GM21619 (cell line): ENCODE data around the gene RFPL1.
"Not testable (repeated sequence)": the region's sequence is repeated elsewhere in the genome, so short reads cannot be mapped to it uniquely, and the experiment has no call there.

Experiments
- ATAC-seq: cut with Tn5 transposase; IDR thresholded peaks from one replicate; pipeline ENCODE4 v1.9.1; 2021; ENCODE audit not compliant: unreplicated experiment

RFPL1 gene

GRCh38 chr22:29478326-29479276, 40.2 kb downstream of the RFPL1 start:
- no peak for ATAC-seq

- ATAC-seq = no peak
These were observed 41.3 kb downstream of the RFPL1 start, which contains the start of gene NEFH for GRCh38 chr22:29479417-29480261. NEFH (plus strand) TSS chr22:29480218; CDS start chr22:29480263, 45 bp downstream.

GRCh38 chr22:29480262-29480511, 41.8 kb downstream of the RFPL1 start:
- ATAC-seq = no peak

GRCh38 chr22:29480512-29481264, 42.3 kb downstream of the RFPL1 start:
- ATAC-seq = no peak

GRCh38 chr22:29481265-29482000, 43.0 kb downstream of the RFPL1 start:
- no peak for ATAC-seq

GRCh38 chr22:29482253-29482652, 43.9 kb downstream of the RFPL1 start:
- ATAC-seq = no peak

GRCh38 chr22:29482726-29483125, 44.3 kb downstream of the RFPL1 start:
- ATAC-seq = no peak

GRCh38 chr22:29483254-29483653, 44.9 kb downstream of the RFPL1 start:
- ATAC-seq = no peak

GRCh38 chr22:29484642-29485041, 46.3 kb downstream of the RFPL1 start:
- ATAC-seq = no peak

GRCh38 chr22:29485448-29485847, 47.1 kb downstream of the RFPL1 start:
- ATAC-seq = no peak

GRCh38 chr22:29487426-29487986, 49.1 kb downstream of the RFPL1 start:
- ATAC-seq = no peak

GRCh38 chr22:29489127-29489780, 50.9 kb downstream of the RFPL1 start:
- not testable (repeated sequence) for ATAC-seq

GRCh38 chr22:29491012-29491411, 52.6 kb downstream of the RFPL1 start:
- ATAC-seq = no peak
